PFSK-1 (cell line): ENCODE measurements around the gene MYCBP2.

Experiments used
- FOXP2 ChIP-seq: optimal IDR thresholded peaks from 2 replicates; pipeline ENCODE3; 2011; ENCODE audit warnings: borderline replicate concordance, control low read depth, inconsistent platforms; ENCODE audit not compliant: insufficient read depth; ENCODE audit errors: extremely low read length, extremely low read depth
- POLR2AphosphoS5 ChIP-seq: IDR thresholded peaks from 2 replicates; pipeline ENCODE4 v1.6.1; 2012; ENCODE audit warnings: low read depth, mild to moderate bottlenecking, control low read depth, low read length, moderate library complexity
- SIN3A ChIP-seq: IDR thresholded peaks from 2 replicates; pipeline ENCODE4 v1.6.1; 2012; ENCODE audit warnings: mild to moderate bottlenecking, low read length, moderate library complexity, borderline replicate concordance; ENCODE audit not compliant: insufficient read depth
- TAF1 ChIP-seq: IDR thresholded peaks from 2 replicates; pipeline ENCODE4 v1.6.1; 2012; ENCODE audit warnings: low read length, control low read depth, borderline replicate concordance; ENCODE audit not compliant: insufficient read depth
- TF ChIP-seq, protein P1 (sequence below), 2 experiments: IDR thresholded peaks; 2 replicates each; pipeline versions ENCODE4 v1.6.1 to v1.8.0; 2011 to 2012; ENCODE audit warnings: low read depth in 2 of 2, low read length in 2 of 2, control low read depth in 1 of 2, inconsistent platforms in 1 of 2, mild to moderate bottlenecking in 1 of 2, moderate library complexity in 1 of 2; ENCODE audit not compliant: insufficient read depth in 1 of 2

The MYCBP2 gene

DNA sequence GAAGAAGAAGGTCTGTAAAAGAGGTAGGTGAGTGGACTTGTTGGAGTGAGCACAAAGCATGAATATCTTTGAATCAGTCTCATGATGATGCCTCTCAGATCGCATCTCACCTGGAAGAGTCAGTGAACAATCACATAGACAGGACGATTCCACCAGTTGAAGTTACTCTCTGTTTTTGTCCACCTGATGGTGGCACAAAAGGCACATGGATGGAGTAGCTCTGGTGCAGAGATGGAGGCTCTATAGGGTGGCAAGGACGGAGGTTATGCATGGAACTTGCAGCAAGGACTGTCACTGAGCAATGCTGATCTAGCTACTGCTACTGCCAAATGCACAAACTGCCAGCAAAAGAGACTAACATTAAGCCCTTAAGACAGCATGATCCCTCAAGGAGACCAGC lies 10.3 kb upstream of the MYCBP2 start:
- no peak for TF ChIP-seq SIN3A
- TF ChIP-seq TAF1: no peak
- TF ChIP-seq FOXP2: no peak
- no peak for TF ChIP-seq POLR2AphosphoS5
- TF ChIP-seq, protein P1, sequence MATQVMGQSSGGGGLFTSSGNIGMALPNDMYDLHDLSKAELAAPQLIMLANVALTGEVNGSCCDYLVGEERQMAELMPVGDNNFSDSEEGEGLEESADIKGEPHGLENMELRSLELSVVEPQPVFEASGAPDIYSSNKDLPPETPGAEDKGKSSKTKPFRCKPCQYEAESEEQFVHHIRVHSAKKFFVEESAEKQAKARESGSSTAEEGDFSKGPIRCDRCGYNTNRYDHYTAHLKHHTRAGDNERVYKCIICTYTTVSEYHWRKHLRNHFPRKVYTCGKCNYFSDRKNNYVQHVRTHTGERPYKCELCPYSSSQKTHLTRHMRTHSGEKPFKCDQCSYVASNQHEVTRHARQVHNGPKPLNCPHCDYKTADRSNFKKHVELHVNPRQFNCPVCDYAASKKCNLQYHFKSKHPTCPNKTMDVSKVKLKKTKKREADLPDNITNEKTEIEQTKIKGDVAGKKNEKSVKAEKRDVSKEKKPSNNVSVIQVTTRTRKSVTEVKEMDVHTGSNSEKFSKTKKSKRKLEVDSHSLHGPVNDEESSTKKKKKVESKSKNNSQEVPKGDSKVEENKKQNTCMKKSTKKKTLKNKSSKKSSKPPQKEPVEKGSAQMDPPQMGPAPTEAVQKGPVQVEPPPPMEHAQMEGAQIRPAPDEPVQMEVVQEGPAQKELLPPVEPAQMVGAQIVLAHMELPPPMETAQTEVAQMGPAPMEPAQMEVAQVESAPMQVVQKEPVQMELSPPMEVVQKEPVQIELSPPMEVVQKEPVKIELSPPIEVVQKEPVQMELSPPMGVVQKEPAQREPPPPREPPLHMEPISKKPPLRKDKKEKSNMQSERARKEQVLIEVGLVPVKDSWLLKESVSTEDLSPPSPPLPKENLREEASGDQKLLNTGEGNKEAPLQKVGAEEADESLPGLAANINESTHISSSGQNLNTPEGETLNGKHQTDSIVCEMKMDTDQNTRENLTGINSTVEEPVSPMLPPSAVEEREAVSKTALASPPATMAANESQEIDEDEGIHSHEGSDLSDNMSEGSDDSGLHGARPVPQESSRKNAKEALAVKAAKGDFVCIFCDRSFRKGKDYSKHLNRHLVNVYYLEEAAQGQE (IDR thresholded peaks at IDR 0.05; ENCODE audit: insufficient read depth in 1 of 2, low read depth in 2 of 2, low read length in 2 of 2): no peak

- TF ChIP-seq, protein P1 (IDR thresholded peaks at IDR 0.05; ENCODE audit: insufficient read depth in 1 of 2, low read depth in 2 of 2, low read length in 2 of 2): no peak
- no peak for TF ChIP-seq TAF1
Observed at GRCh38 chr13:77335543-77335942, 8.6 kb upstream of the MYCBP2 start.

GRCh38 chr13:77333594-77333993 lies 6.7 kb upstream of the MYCBP2 start:
- TF ChIP-seq POLR2AphosphoS5 (no peak), FOXP2 (no peak), SIN3A (no peak), TAF1 (no peak)
- TF ChIP-seq, protein P1 (IDR thresholded peaks at IDR 0.05; ENCODE audit: insufficient read depth in 1 of 2, low read depth in 2 of 2, low read length in 2 of 2): no peak

DNA sequence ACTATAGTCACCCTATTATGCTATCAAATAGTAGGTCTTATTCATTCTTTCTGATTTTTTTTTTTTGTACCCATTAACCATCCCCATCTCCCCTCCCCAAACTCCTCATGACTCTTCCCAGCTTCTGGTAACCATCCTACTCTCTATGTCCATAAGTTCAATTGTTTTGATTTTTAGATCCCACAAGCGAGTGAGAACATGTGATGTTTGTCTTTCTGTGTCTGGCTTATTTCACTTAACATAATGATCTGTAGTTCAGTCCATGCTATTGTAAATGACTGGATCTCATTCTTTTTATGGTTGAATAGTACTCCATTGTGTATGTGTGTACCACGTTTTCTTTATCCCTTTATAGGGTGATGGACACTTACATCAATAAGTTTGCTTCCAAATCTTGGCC lies 4.5 kb upstream of the MYCBP2 start:
- no peak for TF ChIP-seq POLR2AphosphoS5
- no peak for TF ChIP-seq FOXP2
- TF ChIP-seq TAF1: no peak
- no peak for TF ChIP-seq SIN3A

DNA sequence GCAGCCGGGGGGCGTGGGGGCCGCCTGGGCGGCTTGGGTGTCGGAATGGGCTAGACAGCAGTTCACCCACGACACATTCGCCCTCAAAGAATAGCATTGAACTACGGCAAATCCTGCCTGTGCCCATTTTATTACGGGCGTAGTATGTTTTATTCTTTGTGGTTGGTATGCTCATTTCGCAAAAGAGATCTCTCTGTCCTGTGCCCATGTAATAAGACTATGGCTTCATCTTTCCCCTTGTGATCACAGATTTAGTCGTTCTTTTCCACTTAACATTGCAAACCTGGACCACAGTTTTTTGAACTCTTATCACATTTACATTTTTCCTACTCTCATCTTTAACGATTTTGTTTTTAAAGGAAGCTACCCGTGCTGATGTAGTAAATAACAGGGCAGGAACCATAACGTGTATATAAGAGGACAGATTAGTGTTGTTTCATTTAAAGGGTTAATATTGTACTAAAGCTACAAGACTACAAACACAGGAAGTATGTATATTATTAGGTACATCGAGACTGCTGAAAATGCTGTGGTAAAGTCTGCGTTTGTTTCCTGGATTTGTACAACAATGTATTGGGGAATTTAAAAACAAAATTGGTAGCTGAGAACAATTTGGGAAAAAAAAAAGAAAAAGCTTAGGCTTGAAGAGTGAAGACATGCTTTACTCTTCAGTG lies 3.2 kb upstream of the MYCBP2 start:
- TF ChIP-seq SIN3A (no peak), FOXP2 (no peak), TAF1 (no peak), POLR2AphosphoS5 (no peak)
- TF ChIP-seq, protein P1 (IDR thresholded peaks at IDR 0.05; ENCODE audit: insufficient read depth in 1 of 2, low read depth in 2 of 2, low read length in 2 of 2): no peak
